ENCODE results near the gene CPNE9.

Gene CPNE9

DNA sequence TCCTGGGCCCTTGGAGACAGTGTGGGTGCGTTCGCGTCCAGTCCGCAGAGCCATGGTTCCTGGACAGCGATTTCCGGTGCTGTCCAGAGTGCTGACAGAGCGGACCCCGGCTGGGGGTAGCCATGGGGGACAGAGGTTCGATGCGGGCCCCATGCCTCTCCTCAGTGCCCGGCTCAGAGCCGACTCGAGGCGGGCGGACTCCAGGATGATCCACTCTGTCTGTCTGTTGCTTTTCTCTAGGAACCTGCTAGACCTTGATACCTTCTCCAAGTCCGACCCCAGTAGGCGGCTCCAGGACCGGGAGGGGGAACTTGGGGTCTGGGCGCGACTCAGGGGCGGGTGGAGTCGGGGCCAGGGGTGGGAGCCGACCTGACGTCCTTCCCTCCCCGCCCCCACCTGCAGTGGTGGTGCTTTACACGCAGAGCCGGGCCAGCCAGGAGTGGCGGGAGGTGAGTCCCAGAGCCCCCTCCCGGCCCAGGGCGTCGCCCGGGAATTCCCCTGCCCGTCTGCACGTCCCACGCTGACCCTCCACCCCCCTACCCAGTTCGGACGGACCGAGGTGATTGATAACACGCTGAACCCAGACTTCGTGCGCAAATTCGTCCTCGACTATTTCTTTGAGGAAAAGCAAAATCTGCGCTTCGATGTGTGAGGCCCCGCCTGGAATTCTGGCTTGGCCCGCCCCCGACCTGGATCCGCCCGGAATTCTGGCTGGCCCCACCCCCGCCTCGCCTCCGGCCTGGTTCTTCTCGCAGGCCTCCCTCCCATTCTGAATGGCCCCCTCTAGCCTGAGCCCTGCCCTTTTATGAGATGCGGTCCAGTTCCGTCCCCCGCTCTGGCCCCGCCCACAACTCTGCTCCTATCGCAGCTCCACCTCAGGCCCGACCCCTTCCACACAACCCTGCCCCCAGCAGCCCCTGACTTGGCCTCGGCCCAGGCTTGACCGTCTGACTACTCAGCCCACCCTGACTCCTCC is 1.0 kb downstream of the CPNE9 start:
- H3K27me3 ChIP-seq (ENCODE audit: low read depth, low read length), result no peaks in the 10 kb centered on the region
- H2AFZ ChIP-seq (ENCODE audit: low read depth, low read length), result no peak overlapping the region
- H3K4me1 ChIP-seq (ENCODE audit: low read length), result no peaks in the 10 kb centered on the region
- H3K4me3 ChIP-seq (ENCODE audit: low read length), result no peak overlapping the region
- H3K27ac ChIP-seq (ENCODE audit: low read length), result no peak overlapping the region
- no peak overlapping the region for H3K4me2 ChIP-seq (ENCODE audit: low read length)
- TF ChIP-seq CTCF (IDR thresholded peaks at IDR 0.05; ENCODE audit: low read depth, low read length) (no peak), EZH2phosphoT487 (IDR thresholded peaks at IDR 0.05; ENCODE audit: low read depth) (no peak)
- no peaks in the 10 kb centered on the region for H4K20me1 ChIP-seq (ENCODE audit: insufficient read depth, low read length)
- no peak overlapping the region for H3K9ac ChIP-seq (ENCODE audit: low read length)
- no peaks in the 10 kb centered on the region for H3K79me2 ChIP-seq (ENCODE audit: low read length)
- peaks cover 16% of the 10 kb centered on the region for H3K36me3 ChIP-seq (replicated peaks; ENCODE audit: low read depth, low read length)
- H3K9me3 ChIP-seq (ENCODE audit: insufficient read depth, low read length), result no peaks in the 10 kb centered on the region

DNA sequence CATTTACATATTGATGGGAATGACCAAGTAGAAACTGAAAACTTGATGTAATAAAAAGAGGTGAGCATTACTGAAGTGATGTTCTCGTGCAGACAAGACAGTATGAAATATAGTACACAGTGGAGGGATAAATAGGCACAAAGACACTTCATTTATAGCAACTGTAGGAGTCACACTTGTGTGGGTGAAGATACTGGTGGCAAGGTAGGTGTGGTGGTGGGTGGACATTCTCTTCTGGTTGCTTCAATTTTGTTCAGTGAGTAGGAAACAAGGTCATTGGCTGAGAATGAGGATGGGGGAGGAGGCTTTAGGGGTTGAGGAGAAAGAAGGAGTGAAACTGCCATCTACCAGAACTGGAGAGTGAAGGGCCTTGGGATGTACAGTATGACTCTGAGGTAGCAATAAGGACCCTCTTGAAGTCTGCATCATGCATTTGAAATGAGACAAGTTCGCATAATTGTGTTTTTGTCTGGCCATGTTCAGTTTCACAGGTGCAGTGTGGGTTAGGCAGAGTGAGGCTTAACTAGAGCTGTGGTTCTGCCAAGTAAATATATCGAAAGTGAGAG is 6.6 kb downstream of the CPNE9 start:
- TF ChIP-seq EZH2phosphoT487 (IDR thresholded peaks at IDR 0.05; ENCODE audit: low read depth), result no peak
- TF ChIP-seq CTCF (IDR thresholded peaks at IDR 0.05; ENCODE audit: low read depth, low read length), result no peak
- Histone ChIP-seq H3K79me2 (ENCODE audit: low read length) (no peaks in the 10 kb centered on the region), H3K36me3 (replicated peaks; ENCODE audit: low read depth, low read length) (no peaks in the 10 kb centered on the region), H3K4me3 (ENCODE audit: low read length) (no peak overlapping the region), H3K9me3 (ENCODE audit: insufficient read depth, low read length) (no peaks in the 10 kb centered on the region), H3K27me3 (ENCODE audit: low read depth, low read length) (no peaks in the 10 kb centered on the region), H3K4me1 (ENCODE audit: low read length) (no peaks in the 10 kb centered on the region), H4K20me1 (ENCODE audit: insufficient read depth, low read length) (no peaks in the 10 kb centered on the region), H3K9ac (ENCODE audit: low read length) (no peak overlapping the region), H2AFZ (ENCODE audit: low read depth, low read length) (no peak overlapping the region), H3K27ac (ENCODE audit: low read length) (no peak overlapping the region), H3K4me2 (ENCODE audit: low read length) (no peak overlapping the region)

- no peak overlapping the region for H2AFZ ChIP-seq (ENCODE audit: low read depth, low read length)
- no peaks in the 10 kb centered on the region for H4K20me1 ChIP-seq (ENCODE audit: insufficient read depth, low read length)
- no peaks in the 10 kb centered on the region for H3K9me3 ChIP-seq (ENCODE audit: insufficient read depth, low read length)
- H3K27me3 ChIP-seq (ENCODE audit: low read depth, low read length), result no peaks in the 10 kb centered on the region
- H3K9ac ChIP-seq (ENCODE audit: low read length), result no peak overlapping the region
- H3K4me1 ChIP-seq (ENCODE audit: low read length), result no peaks in the 10 kb centered on the region
- no peak overlapping the region for H3K4me3 ChIP-seq (ENCODE audit: low read length)
- no peak overlapping the region for H3K4me2 ChIP-seq (ENCODE audit: low read length)
- H3K79me2 ChIP-seq (ENCODE audit: low read length), result no peaks in the 10 kb centered on the region
- TF ChIP-seq EZH2phosphoT487 (IDR thresholded peaks at IDR 0.05; ENCODE audit: low read depth), result no peak
- no peak for TF ChIP-seq CTCF (IDR thresholded peaks at IDR 0.05; ENCODE audit: low read depth, low read length)
- H3K27ac ChIP-seq (ENCODE audit: low read length), result no peak overlapping the region
- H3K36me3 ChIP-seq (replicated peaks; ENCODE audit: low read depth, low read length), result no peaks in the 10 kb centered on the region
These were observed 8.8 kb downstream of the CPNE9 start for GRCh38 chr3:9712415-9712814.

DNA sequence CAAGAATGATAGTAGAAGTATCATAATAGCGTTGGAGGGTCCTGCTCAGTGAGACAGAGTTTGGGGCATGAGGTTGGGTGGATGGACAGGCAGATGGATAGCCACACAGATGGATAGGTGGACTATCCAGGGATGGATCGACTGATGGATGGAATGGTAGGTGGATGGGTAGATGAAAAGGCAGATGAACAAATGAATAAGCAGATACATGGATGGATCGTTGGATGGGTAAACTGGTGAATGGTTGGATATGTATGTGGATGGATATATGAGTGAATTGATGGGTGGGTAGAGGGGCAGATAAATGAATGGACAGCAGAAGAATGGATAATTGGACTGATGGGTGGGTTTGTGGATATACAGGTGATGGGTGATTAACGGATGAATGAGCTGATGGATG is 9.5 kb downstream of the CPNE9 start:
- no peak overlapping the region for H3K4me2 ChIP-seq (ENCODE audit: low read length)
- no peaks in the 10 kb centered on the region for H3K79me2 ChIP-seq (ENCODE audit: low read length)
- H3K36me3 ChIP-seq (replicated peaks; ENCODE audit: low read depth, low read length), result no peaks in the 10 kb centered on the region
- H2AFZ ChIP-seq (ENCODE audit: low read depth, low read length), result no peak overlapping the region
- no peak overlapping the region for H3K27ac ChIP-seq (ENCODE audit: low read length)
- no peaks in the 10 kb centered on the region for H3K9me3 ChIP-seq (ENCODE audit: insufficient read depth, low read length)
- H3K4me1 ChIP-seq (ENCODE audit: low read length), result no peaks in the 10 kb centered on the region
- TF ChIP-seq EZH2phosphoT487 (IDR thresholded peaks at IDR 0.05; ENCODE audit: low read depth) (no peak), CTCF (IDR thresholded peaks at IDR 0.05; ENCODE audit: low read depth, low read length) (no peak)
- no peak overlapping the region for H3K9ac ChIP-seq (ENCODE audit: low read length)
- no peak overlapping the region for H3K4me3 ChIP-seq (ENCODE audit: low read length)
- no peaks in the 10 kb centered on the region for H3K27me3 ChIP-seq (ENCODE audit: low read depth, low read length)
- no peaks in the 10 kb centered on the region for H4K20me1 ChIP-seq (ENCODE audit: insufficient read depth, low read length)

Measured in OCI-LY3 (cell line).